Mononuclear cell (primary cell): ENCODE measurements around the gene HMHB1. TPM values are rescaled to one million over a fixed set of nuclear protein-coding genes. Genes with fewer than 3 reads are reported as not detected.

Experiments
- H3K27me3 ChIP-seq: 2 replicates; pipeline ENCODE4 v1.6.0; 2011; ENCODE audit warnings: low read length, control low read depth; ENCODE audit not compliant: insufficient read depth
- H3K4me1 ChIP-seq: 2 replicates; pipeline ENCODE4 v1.5.1; 2011; ENCODE audit warnings: mild to moderate bottlenecking, low read length, control low read depth; ENCODE audit not compliant: insufficient read depth
- H3K4me3 ChIP-seq: 2 replicates; pipeline ENCODE4 v1.5.1; 2011; ENCODE audit warnings: mild to moderate bottlenecking, low read length, moderate library complexity
- H3K9me3 ChIP-seq: 2 replicates; pipeline ENCODE4 v1.5.1; 2011; ENCODE audit warnings: low read depth, mild to moderate bottlenecking, control low read depth, low read length
- total RNA-seq: library from RNA; depleted of rRNA; stranded (reverse); fragments of >200 nt; gene quantifications from one replicate; pipeline ENCODE4 v1.2.3, GENCODE V29; 2012

The HMHB1 gene
- total RNA-seq, 1 donor = not detected

DNA sequence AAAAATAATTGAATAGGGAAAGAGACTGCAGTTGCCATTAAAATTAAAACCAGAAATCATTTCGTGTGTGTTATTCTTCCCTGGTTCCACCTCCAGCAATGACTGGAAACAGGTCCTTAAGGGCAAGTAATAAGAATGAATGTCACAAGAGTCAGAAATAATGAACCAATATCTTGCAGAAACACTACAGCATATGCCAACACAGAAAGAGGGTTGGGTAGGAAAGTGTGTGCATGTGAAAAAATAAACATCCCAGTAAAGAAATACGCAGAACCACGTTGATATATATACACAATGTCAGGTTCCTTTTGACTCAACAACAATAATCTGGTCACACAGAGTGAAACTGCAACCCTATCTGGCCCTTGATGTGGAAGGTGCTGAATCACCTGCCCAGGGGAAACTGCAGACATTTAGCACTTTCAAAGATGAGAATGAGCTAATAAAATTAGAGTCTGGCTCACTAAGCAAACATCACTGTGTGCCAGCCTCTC is 15.0 kb downstream of the HMHB1 start:
- no peaks in the 10 kb centered on the region for H3K4me1 ChIP-seq
- no peak overlapping the region for H3K4me3 ChIP-seq
- H3K27me3 ChIP-seq = no peaks in the 10 kb centered on the region
- H3K9me3 ChIP-seq = no peaks in the 10 kb centered on the region

DNA sequence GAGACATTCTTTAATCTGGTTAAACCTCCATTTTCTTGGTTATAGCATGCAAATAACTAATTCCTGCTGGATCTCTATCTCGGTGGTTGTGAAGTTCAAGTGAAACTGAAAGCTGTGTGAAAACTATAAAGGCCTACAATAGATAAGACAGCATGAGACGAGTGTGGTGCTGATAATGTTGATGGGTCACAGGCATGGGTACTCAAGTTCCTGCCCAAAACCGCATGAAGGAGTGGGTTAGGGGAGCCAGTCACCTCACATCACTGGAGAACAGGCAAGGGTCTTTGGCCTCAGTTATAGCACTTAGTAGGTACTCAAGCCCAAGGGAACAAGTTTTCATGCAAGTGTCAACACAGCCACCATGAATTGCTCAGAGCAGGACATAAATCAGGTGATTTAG is 16.7 kb downstream of the HMHB1 start:
- no peaks in the 10 kb centered on the region for H3K9me3 ChIP-seq
- H3K27me3 ChIP-seq = no peaks in the 10 kb centered on the region
- H3K4me3 ChIP-seq = no peak overlapping the region
- H3K4me1 ChIP-seq = no peaks in the 10 kb centered on the region

GRCh38 chr5:143833177-143833576 is 21.2 kb downstream of the HMHB1 start:
- H3K27me3 ChIP-seq = no peaks in the 10 kb centered on the region
- no peaks in the 10 kb centered on the region for H3K9me3 ChIP-seq
- no peaks in the 10 kb centered on the region for H3K4me1 ChIP-seq
- H3K4me3 ChIP-seq = no peak overlapping the region

DNA sequence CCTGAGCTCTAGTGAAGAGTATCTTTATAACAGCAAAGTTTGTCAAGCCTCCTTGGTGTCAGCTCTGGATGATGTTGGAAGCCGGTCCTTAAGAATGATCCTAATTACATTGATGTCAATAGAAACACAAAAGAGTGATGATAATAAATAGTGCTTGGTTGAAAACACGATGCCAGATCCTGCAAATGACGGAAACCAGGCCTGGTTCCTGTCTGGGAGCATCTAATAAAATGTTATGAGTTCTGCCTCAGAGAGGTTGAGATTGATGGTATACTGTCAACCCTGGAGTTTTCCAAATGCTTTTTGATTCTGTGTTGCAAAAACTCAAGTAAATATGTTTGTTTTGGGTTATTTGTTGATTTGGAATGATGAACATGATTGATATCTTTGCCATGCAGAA is 23.3 kb downstream of the HMHB1 start:
- no peaks in the 10 kb centered on the region for H3K4me1 ChIP-seq
- no peak overlapping the region for H3K4me3 ChIP-seq
- H3K9me3 ChIP-seq = no peaks in the 10 kb centered on the region
- no peaks in the 10 kb centered on the region for H3K27me3 ChIP-seq

- no peaks in the 10 kb centered on the region for H3K9me3 ChIP-seq
- no peak overlapping the region for H3K4me3 ChIP-seq
- H3K4me1 ChIP-seq = no peaks in the 10 kb centered on the region
- no peaks in the 10 kb centered on the region for H3K27me3 ChIP-seq
Observed at GRCh38 chr5:143836161-143836725, 24.3 kb downstream of the HMHB1 start.

DNA sequence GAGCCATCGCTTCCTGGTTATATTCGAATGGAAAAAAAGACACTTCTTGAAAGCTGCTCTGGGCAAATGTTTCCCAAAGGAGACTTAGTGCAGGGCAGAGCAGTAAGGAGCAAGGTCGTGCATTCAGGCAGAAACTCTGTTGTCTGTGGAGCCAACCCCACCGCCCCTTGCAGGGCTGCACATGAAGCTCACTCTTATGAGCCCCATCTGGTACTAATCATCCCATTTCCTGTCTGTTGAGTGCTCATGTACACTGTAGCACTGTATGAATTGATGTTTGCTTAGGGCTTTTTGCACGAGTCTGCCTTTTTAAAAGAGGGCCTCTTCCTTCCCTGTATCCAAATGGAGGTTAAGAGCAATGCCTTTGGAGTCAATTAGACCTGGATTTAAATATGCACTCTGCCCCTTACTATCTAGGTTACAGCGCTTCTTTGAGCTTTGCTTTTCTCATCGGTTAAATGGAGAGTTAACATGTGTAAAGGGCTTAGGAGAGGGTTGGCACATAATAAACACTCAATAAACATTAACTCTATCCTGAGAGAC is 25.4 kb downstream of the HMHB1 start:
- Histone ChIP-seq H3K27me3 (no peaks in the 10 kb centered on the region), H3K4me1 (no peaks in the 10 kb centered on the region)

DNA sequence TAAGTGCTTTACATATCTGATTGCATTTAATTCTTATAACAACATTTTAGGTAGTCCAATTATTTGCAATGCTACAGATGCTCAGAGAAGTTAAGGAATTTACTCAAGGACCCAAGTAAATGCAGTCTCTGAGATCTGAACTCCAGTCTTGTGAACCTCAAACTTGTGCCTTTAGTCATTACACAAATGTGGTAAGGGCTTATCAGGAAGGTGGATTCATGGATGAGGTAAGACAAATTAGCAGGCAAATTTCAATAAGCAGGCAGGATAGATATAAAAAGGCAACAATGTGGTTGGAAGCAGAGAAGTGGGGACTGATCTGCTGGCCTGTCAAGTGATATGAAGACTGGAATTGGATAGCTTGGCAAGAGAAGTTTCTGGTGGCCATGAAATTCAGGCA is 29.5 kb downstream of the HMHB1 start:
- Histone ChIP-seq H3K27me3 (no peaks in the 10 kb centered on the region), H3K9me3 (no peaks in the 10 kb centered on the region), H3K4me1 (no peaks in the 10 kb centered on the region), H3K4me3 (no peak overlapping the region)

More for the DNA sequence above, 25.4 kb downstream of the HMHB1 start:
- Histone ChIP-seq H3K9me3 (no peaks in the 10 kb centered on the region), H3K4me3 (no peak overlapping the region)

- H3K4me3 ChIP-seq = no peak overlapping the region
- no peaks in the 10 kb centered on the region for H3K27me3 ChIP-seq
- H3K4me1 ChIP-seq = no peaks in the 10 kb centered on the region
- no peaks in the 10 kb centered on the region for H3K9me3 ChIP-seq
Observed at GRCh38 chr5:143842920-143843319, 31.0 kb downstream of the HMHB1 start.

GRCh38 chr5:143843461-143843860 is 31.5 kb downstream of the HMHB1 start:
- Histone ChIP-seq H3K27me3 (no peaks in the 10 kb centered on the region), H3K4me1 (no peaks in the 10 kb centered on the region), H3K4me3 (no peak overlapping the region), H3K9me3 (no peaks in the 10 kb centered on the region)

- Histone ChIP-seq H3K4me3 (no peak overlapping the region), H3K9me3 (no peaks in the 10 kb centered on the region), H3K4me1 (peaks cover 5% of the 10 kb centered on the region), H3K27me3 (no peaks in the 10 kb centered on the region)
Observed at GRCh38 chr5:143850050-143850683, 38.2 kb downstream of the HMHB1 start.

DNA sequence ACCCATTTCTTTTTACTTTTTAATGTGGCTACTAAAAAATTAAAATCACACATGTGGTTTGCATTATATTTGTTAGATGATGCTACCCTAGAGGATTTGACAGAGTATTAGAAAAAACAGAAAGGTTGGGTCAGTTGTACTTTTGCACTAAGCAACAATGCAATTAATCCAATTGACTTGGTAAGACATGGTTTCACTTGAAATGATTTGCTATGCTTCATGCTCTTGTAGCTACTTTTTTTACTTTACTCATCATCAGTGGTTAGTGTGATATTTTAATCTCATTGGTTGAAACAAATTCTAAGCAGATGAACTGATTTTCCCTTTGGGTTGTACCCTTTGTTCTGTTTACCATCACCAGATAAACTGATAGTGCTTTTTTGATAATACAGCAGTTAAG is 39.4 kb downstream of the HMHB1 start:
- no peak overlapping the region for H3K4me3 ChIP-seq
- H3K27me3 ChIP-seq = no peaks in the 10 kb centered on the region
- H3K9me3 ChIP-seq = no peaks in the 10 kb centered on the region
- H3K4me1 ChIP-seq = peaks cover 5% of the 10 kb centered on the region

DNA sequence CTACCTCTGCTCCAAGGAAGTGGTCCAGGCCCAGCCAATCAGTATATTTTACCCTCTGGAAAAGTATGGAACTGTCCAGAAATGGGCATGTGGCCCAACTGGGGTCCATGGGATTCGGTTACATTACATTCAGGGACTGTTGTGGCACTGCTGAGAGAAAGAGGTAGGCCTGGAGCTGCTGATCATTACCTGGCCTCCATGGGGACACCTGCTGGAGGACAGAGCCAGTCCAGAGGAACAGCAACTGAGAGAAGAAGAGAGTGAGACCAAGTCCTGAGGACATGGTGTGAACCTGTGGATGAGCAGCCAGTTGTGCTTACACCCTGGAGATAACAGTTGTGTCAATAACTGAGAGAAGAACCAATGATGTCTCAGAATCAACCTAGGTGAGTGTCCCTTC is 48.2 kb downstream of the HMHB1 start:
- H3K4me1 ChIP-seq = no peaks in the 10 kb centered on the region

GRCh38 chr5:143862271-143862670 is 50.3 kb downstream of the HMHB1 start:
- no peaks in the 10 kb centered on the region for H3K9me3 ChIP-seq
- H3K4me3 ChIP-seq = no peak overlapping the region
- no peaks in the 10 kb centered on the region for H3K4me1 ChIP-seq

More for the DNA sequence above, 48.2 kb downstream of the HMHB1 start:
- Histone ChIP-seq H3K4me3 (no peak overlapping the region), H3K27me3 (no peaks in the 10 kb centered on the region), H3K9me3 (no peaks in the 10 kb centered on the region)

GRCh38 chr5:143865426-143866025 is 53.6 kb downstream of the HMHB1 start:
- Histone ChIP-seq H3K27me3 (no peaks in the 10 kb centered on the region), H3K4me1 (no peaks in the 10 kb centered on the region), H3K4me3 (no peak overlapping the region), H3K9me3 (no peaks in the 10 kb centered on the region)

More at GRCh38 chr5:143862271-143862670, 50.3 kb downstream of the HMHB1 start:
- H3K27me3 ChIP-seq = no peaks in the 10 kb centered on the region
